Glutamatergic neuron (in vitro differentiated cells): Measurements from ENCODE around the gene IFNGR2. TPM values are rescaled to one million over a fixed set of nuclear protein-coding genes. Genes with fewer than 3 reads are reported as not detected.
"Not testable (repeated sequence)": the region's sequence is repeated elsewhere in the genome, so short reads cannot be mapped to it uniquely, and the experiment has no call there.

ENCODE experiments used
- DNase-seq: peaks from one replicate; pipeline ENCODE4 v3.0.0; 2022
- H3K27ac Mint-ChIP-seq: one replicate; pipeline ENCODE4 v1.8.0; 2020; ENCODE audit warnings: mild to moderate bottlenecking, mixed read lengths, inconsistent platforms; ENCODE audit not compliant: unreplicated experiment
- H3K27me3 Mint-ChIP-seq: one replicate; pipeline ENCODE4 v1.8.0; 2020; ENCODE audit warnings: mild to moderate bottlenecking, moderate library complexity, mixed read lengths, inconsistent platforms; ENCODE audit not compliant: unreplicated experiment
- H3K36me3 Mint-ChIP-seq: one replicate; pipeline ENCODE4 v1.8.0; 2020; ENCODE audit warnings: mild to moderate bottlenecking, mixed read lengths, inconsistent platforms; ENCODE audit not compliant: unreplicated experiment
- H3K4me1 Mint-ChIP-seq: one replicate; pipeline ENCODE4 v1.8.0; 2020; ENCODE audit warnings: mild to moderate bottlenecking, low read depth, mixed read lengths, inconsistent platforms; ENCODE audit not compliant: unreplicated experiment
- H3K4me3 Mint-ChIP-seq: one replicate; pipeline ENCODE4 v1.8.0; 2020; ENCODE audit warnings: mild to moderate bottlenecking, mixed read lengths, inconsistent platforms; ENCODE audit not compliant: unreplicated experiment
- H3K9me3 Mint-ChIP-seq: one replicate; pipeline ENCODE4 v1.8.0; 2020; ENCODE audit warnings: mild to moderate bottlenecking, moderate library complexity, mixed read lengths, inconsistent platforms; ENCODE audit not compliant: unreplicated experiment
- CTCF ChIP-seq: fragments of 200-600 bp; sonication (generic); IDR thresholded peaks from one replicate; pipeline ENCODE4 v1.5.0; 2021; ENCODE audit not compliant: partially characterized antibody, unreplicated experiment
- total RNA-seq: library from RNA; stranded (reverse); fragmentation: NEBNext Ultra II Directional; extraction: Animal tissue kit (Norgen Biotek cat#: 25700); gene quantifications from one replicate; pipeline ENCODE4 v1.2.1, GENCODE V29; 2021; ENCODE audit not compliant: unreplicated experiment

IFNGR2 gene
- total RNA-seq, 1 donor from 2014 or later, result 9.6 TPM

- Mint-ChIP-seq H3K4me1 (no peaks in the 10 kb centered on the region), H3K27ac (no peak overlapping the region), H3K36me3 (no peaks in the 10 kb centered on the region), H3K4me3 (no peak overlapping the region), H3K9me3 (peaks cover 2% of the 10 kb centered on the region), H3K27me3 (no peaks in the 10 kb centered on the region)
- TF ChIP-seq CTCF, result no peak
- DNase-seq, result no peak
These were observed 28.0 kb upstream of the IFNGR2 start for GRCh38 chr21:33375101-33375644.

- Mint-ChIP-seq H3K27me3 (no peaks in the 10 kb centered on the region), H3K4me3 (no peak overlapping the region), H3K9me3 (no peaks in the 10 kb centered on the region), H3K36me3 (no peaks in the 10 kb centered on the region), H3K27ac (no peak overlapping the region), H3K4me1 (no peaks in the 10 kb centered on the region)
- no peak for TF ChIP-seq CTCF
- no peak for DNase-seq
These were observed 25.8 kb upstream of the IFNGR2 start for GRCh38 chr21:33377221-33377920.

GRCh38 chr21:33378081-33378480 lies 25.1 kb upstream of the IFNGR2 start:
- H3K36me3 Mint-ChIP-seq, result no peaks in the 10 kb centered on the region
- H3K4me1 Mint-ChIP-seq, result no peaks in the 10 kb centered on the region
- H3K4me3 Mint-ChIP-seq, result no peak overlapping the region
- H3K27ac Mint-ChIP-seq, result no peak overlapping the region
- DNase-seq, result no peak
- no peak for TF ChIP-seq CTCF
- H3K27me3 Mint-ChIP-seq, result no peaks in the 10 kb centered on the region
- no peaks in the 10 kb centered on the region for H3K9me3 Mint-ChIP-seq

- not testable (repeated sequence) for DNase-seq, H3K9me3 Mint-ChIP-seq, H3K36me3 Mint-ChIP-seq, H3K27me3 Mint-ChIP-seq, H3K4me3 Mint-ChIP-seq, H3K4me1 Mint-ChIP-seq, H3K27ac Mint-ChIP-seq
These were observed 23.3 kb upstream of the IFNGR2 start for GRCh38 chr21:33379934-33380333.

GRCh38 chr21:33380483-33380998 lies 22.7 kb upstream of the IFNGR2 start:
- TF ChIP-seq CTCF, result no peak

GRCh38 chr21:33381381-33381780 lies 21.8 kb upstream of the IFNGR2 start:
- DNase-seq, H3K4me3 Mint-ChIP-seq, H3K27me3 Mint-ChIP-seq, H3K9me3 Mint-ChIP-seq, H3K36me3 Mint-ChIP-seq, H3K4me1 Mint-ChIP-seq, H3K27ac Mint-ChIP-seq: not testable (repeated sequence)

More at GRCh38 chr21:33380483-33380998, 22.7 kb upstream of the IFNGR2 start:
- Mint-ChIP-seq H3K27me3 (peaks cover 2% of the 10 kb centered on the region), H3K4me1 (no peaks in the 10 kb centered on the region), H3K27ac (no peak overlapping the region), H3K4me3 (no peak overlapping the region), H3K36me3 (no peaks in the 10 kb centered on the region), H3K9me3 (no peaks in the 10 kb centered on the region)
- DNase-seq, result no peak
